HepG2 (cell line): ENCODE measurements around the gene RALBP1. TPM values are rescaled to one million over a fixed set of nuclear protein-coding genes. Genes with fewer than 3 reads are reported as not detected.
"Not testable (repeated sequence)": the region's sequence is repeated elsewhere in the genome, so short reads cannot be mapped to it uniquely, and the experiment has no call there.

Source experiments
- ATAC-seq: fragments of 200-7000 bp; cut with Tn5 transposase; 3 replicates; pipeline ENCODE4 v1.9.1; 2020; ENCODE audit warnings: mild to moderate bottlenecking, moderate library complexity
- BruUV-seq: library from RNA; stranded (reverse); fragments of 400-500 nt; replicated peaks from 2 replicates; lab custom pipeline; 2021; lab: Mats Ljungman, UMichigan
- CTCF ChIA-PET: fragments of 300-600 bp; formaldehyde crosslinking; extraction: SDS; loops from one replicate; lab custom pipeline; 2021; ENCODE audit warnings: low total read pairs, inconsistent platforms, low intra/inter-chr PET ratio; lab: Yijun Ruan, JAX
- POLR2A ChIA-PET: fragments of 350-600 bp; sonication (Branson Sonifier 250); formaldehyde crosslinking; loops from one replicate; lab custom pipeline; 2020; ENCODE audit warnings: antibody characterized with exemption, inconsistent platforms; lab: Yijun Ruan, JAX
- DNase-seq: peaks from one replicate; pipeline ENCODE4 v3.0.0-alpha.2; 2015; ENCODE audit warnings: low spot score
- FAIRE-seq: peaks from 3 replicates; lab custom pipeline; 2011; peaks lifted over from hg19 to GRCh38; lab: Jason Lieb, UNC
- H2AFZ ChIP-seq: one replicate; pipeline ENCODE4 v1.6.1; 2011; ENCODE audit warnings: low read length, inconsistent platforms
- H3K27ac ChIP-seq: fragments of 300-600 bp; 3 replicates; pipeline ENCODE4 v1.8.0; 2011; ENCODE audit warnings: mixed run types, mild to moderate bottlenecking, mixed read lengths, low read length, inconsistent platforms; ENCODE audit not compliant: insufficient read depth; ENCODE audit errors: extremely low read length
- H3K27me3 ChIP-seq, 2 experiments: fragments of 200-600 bp in 1 of 2; 2 replicates in 1 of 2; 3 replicates in 1 of 2; pipeline versions ENCODE4 v1.6.0 to v1.8.0; 2011; ENCODE audit warnings: low read length in 2 of 2, mild to moderate bottlenecking in 2 of 2, moderate library complexity in 2 of 2, inconsistent platforms in 1 of 2; ENCODE audit not compliant: insufficient read depth in 2 of 2, control insufficient read depth in 1 of 2
- H3K36me3 ChIP-seq, 2 experiments: fragments of 200-600 bp in 1 of 2; replicated peaks in 1 of 2; 2 replicates in 1 of 2; 3 replicates in 1 of 2; pipeline versions ENCODE4 v1.5.1 to v1.8.0; 2011; ENCODE audit warnings: low read length in 2 of 2, inconsistent platforms in 1 of 2; ENCODE audit not compliant: insufficient read depth in 2 of 2, control insufficient read depth in 1 of 2
- H3K4me1 ChIP-seq: 2 replicates; pipeline ENCODE4 v1.5.1; 2012; ENCODE audit warnings: low read length, inconsistent platforms; ENCODE audit not compliant: insufficient read depth
- H3K4me2 ChIP-seq: 2 replicates; pipeline ENCODE4 v1.6.0; 2011; ENCODE audit warnings: low read depth, low read length, inconsistent platforms
- H3K4me3 ChIP-seq, 3 experiments: fragments of 200-600 bp in 1 of 3; sonication (generic), shearing (Covaris generic) in 1 of 3; replicated peaks in 1 of 3; 2 replicates each; pipeline ENCODE4 v1.5.1; 2011 to 2016; ENCODE audit warnings: low read length in 3 of 3, inconsistent platforms in 2 of 3, low read depth in 2 of 3, mild to moderate bottlenecking in 2 of 3, control low read depth in 1 of 3, mixed read lengths in 1 of 3; ENCODE audit not compliant: insufficient read depth in 1 of 3
- H3K79me2 ChIP-seq: one replicate; pipeline ENCODE4 v1.6.1; 2011; ENCODE audit warnings: low read length, inconsistent platforms; ENCODE audit not compliant: insufficient read depth
- H3K9ac ChIP-seq: 2 replicates; pipeline ENCODE4 v1.6.0; 2011; ENCODE audit warnings: mild to moderate bottlenecking, low read depth, low read length, inconsistent platforms; ENCODE audit not compliant: insufficient read depth
- H3K9me3 ChIP-seq: 2 replicates; pipeline ENCODE4 v1.5.1; 2012; ENCODE audit warnings: mild to moderate bottlenecking, low read length
- H4K20me1 ChIP-seq: 2 replicates; pipeline ENCODE4 v1.6.0; 2011; ENCODE audit warnings: inconsistent platforms, mild to moderate bottlenecking, low read length, moderate library complexity; ENCODE audit not compliant: insufficient read depth
- BCL6 ChIP-seq: IDR thresholded peaks from 2 replicates; pipeline ENCODE4 v1.6.1; 2016; ENCODE audit warnings: missing genetic modification reagents, missing compliant biosample characterization
- KMT2B ChIP-seq: IDR thresholded peaks from 2 replicates; pipeline ENCODE4 v1.6.1; 2016; ENCODE audit warnings: missing genetic modification reagents, missing compliant biosample characterization
- SMAD9 ChIP-seq: sonication (generic); formaldehyde crosslinking; IDR thresholded peaks from 2 replicates; pipeline ENCODE4 v1.5.1; 2020; ENCODE audit warnings: mild to moderate bottlenecking, missing genetic modification reagents
- SP1 ChIP-seq, 2 experiments: fragments of 450-650 bp in 1 of 2; sonication (generic) in 1 of 2; formaldehyde crosslinking in 1 of 2; IDR thresholded peaks; 2 replicates each; pipeline versions ENCODE4 v1.4.0 to v1.6.1; 2016 to 2020; ENCODE audit warnings: missing genetic modification reagents in 1 of 2
- ZFAT ChIP-seq: sonication (generic); formaldehyde crosslinking; conservative IDR thresholded peaks from 2 replicates; pipeline ENCODE4 v1.8.1; 2023; ENCODE audit warnings: missing genetic modification reagents, inconsistent platforms
- WGBS: methylation state at CpG from one replicate; pipeline ENCODE4 v1.1.6; 2017; ENCODE audit warnings: low lambda C conversion rate; 5-methylcytosine and 5-hydroxymethylcytosine counted together
- in situ Hi-C: cut with HindIII; loops from 2 replicates; pipeline ENCODE4 v1.10.0; 2017; ENCODE audit warnings: low pct_unique_long_range_greater_than_20kb; ENCODE audit not compliant: extremely low pct_ligation_motif_present
- intact Hi-C: fragments of 100-400 bp; cut with micrococcal nuclease; formaldehyde crosslinking; loops from one replicate; pipeline ENCODE4 v1.10.0; 2022; ENCODE audit not compliant: unreplicated experiment
- polyA plus RNA-seq, 8 experiments: library from polyadenylated mRNA; depleted of rRNA in 3 of 8; stranded (reverse) in 7 of 8; unstranded in 1 of 8; fragments of >200 nt; fragmentation: Illumina TruSeq in 4 of 8; extraction: Trizol in 4 of 8; gene quantifications; 2 replicates each; pipeline versions ENCODE4 v1.2.1 to v1.2.3, GENCODE V29; 2011 to 2016; ENCODE audit warnings: low read depth in 4 of 8, missing spikeins in 1 of 8, mixed read lengths in 1 of 8; ENCODE audit not compliant: insufficient read depth in 1 of 8
- total RNA-seq, 5 experiments: library from RNA; depleted of rRNA; stranded (reverse); fragments of >200 nt; fragmentation: Illumina TruSeq; extraction: Trizol; gene quantifications; 2 replicates each; pipeline ENCODE4 v1.2.3, GENCODE V29; 2016; ENCODE audit warnings: low read depth in 1 of 5
- TF ChIP-seq, protein P1 (sequence below): sonication (generic); formaldehyde crosslinking; IDR thresholded peaks from 2 replicates; pipeline ENCODE4 v1.4.0; 2020; ENCODE audit warnings: mild to moderate bottlenecking, missing genetic modification reagents
- TF ChIP-seq, protein P2 (sequence below): IDR thresholded peaks from 2 replicates; pipeline ENCODE4 v1.6.1; 2016; ENCODE audit warnings: low read depth, missing genetic modification reagents, missing compliant biosample characterization
- TF ChIP-seq, protein P3 (sequence below): sonication (generic); formaldehyde crosslinking; IDR thresholded peaks from 2 replicates; pipeline ENCODE4 v1.4.0; 2020; ENCODE audit warnings: missing genetic modification reagents, borderline replicate concordance
- TF ChIP-seq, protein P4 (sequence below): sonication (generic); formaldehyde crosslinking; IDR thresholded peaks from 2 replicates; pipeline ENCODE4 v1.4.0; 2020; ENCODE audit warnings: missing genetic modification reagents

RALBP1 gene
- total and polyA plus RNA-seq, 2 of the 13 experiments (the other 11 are each of a cell fraction or from before 2014, with no cell fraction given) = 24.5 to 33.1 TPM

DNA sequence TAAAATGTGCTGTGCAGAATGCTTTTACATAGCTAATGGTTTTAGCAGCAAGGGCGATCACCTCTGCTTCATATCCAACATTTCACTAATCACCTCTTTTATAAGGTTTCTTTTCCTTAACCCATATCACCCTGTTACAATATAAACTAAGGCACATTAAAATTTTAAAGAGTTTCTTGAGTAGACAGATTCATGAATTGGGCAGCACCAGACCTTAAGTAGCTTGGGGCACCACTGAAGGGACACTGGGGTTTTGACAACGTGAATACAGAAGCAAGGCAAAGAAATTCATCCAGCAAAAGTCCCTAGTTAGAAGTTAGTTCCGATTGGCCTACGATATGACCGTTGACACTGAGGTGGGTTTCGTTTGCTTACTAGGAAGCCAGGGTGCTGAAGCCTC is 44.0 kb upstream of the RALBP1 start (continued):
- TF ChIP-seq, protein P1, sequence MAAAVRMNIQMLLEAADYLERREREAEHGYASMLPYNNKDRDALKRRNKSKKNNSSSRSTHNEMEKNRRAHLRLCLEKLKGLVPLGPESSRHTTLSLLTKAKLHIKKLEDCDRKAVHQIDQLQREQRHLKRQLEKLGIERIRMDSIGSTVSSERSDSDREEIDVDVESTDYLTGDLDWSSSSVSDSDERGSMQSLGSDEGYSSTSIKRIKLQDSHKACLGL (CRISPR knock-in tag) = no peak
- TF ChIP-seq SMAD9 (no peak), BCL6 (CRISPR knock-in tag) (no peak), SP1 (IDR thresholded peaks at IDR 0.05) (no peak), SP1 (CRISPR knock-in tag; IDR thresholded peaks at IDR 0.05) (no peak), KMT2B (CRISPR knock-in tag) (no peak), ZFAT (CRISPR knock-in tag) (no peak)
- TF ChIP-seq, protein P2, sequence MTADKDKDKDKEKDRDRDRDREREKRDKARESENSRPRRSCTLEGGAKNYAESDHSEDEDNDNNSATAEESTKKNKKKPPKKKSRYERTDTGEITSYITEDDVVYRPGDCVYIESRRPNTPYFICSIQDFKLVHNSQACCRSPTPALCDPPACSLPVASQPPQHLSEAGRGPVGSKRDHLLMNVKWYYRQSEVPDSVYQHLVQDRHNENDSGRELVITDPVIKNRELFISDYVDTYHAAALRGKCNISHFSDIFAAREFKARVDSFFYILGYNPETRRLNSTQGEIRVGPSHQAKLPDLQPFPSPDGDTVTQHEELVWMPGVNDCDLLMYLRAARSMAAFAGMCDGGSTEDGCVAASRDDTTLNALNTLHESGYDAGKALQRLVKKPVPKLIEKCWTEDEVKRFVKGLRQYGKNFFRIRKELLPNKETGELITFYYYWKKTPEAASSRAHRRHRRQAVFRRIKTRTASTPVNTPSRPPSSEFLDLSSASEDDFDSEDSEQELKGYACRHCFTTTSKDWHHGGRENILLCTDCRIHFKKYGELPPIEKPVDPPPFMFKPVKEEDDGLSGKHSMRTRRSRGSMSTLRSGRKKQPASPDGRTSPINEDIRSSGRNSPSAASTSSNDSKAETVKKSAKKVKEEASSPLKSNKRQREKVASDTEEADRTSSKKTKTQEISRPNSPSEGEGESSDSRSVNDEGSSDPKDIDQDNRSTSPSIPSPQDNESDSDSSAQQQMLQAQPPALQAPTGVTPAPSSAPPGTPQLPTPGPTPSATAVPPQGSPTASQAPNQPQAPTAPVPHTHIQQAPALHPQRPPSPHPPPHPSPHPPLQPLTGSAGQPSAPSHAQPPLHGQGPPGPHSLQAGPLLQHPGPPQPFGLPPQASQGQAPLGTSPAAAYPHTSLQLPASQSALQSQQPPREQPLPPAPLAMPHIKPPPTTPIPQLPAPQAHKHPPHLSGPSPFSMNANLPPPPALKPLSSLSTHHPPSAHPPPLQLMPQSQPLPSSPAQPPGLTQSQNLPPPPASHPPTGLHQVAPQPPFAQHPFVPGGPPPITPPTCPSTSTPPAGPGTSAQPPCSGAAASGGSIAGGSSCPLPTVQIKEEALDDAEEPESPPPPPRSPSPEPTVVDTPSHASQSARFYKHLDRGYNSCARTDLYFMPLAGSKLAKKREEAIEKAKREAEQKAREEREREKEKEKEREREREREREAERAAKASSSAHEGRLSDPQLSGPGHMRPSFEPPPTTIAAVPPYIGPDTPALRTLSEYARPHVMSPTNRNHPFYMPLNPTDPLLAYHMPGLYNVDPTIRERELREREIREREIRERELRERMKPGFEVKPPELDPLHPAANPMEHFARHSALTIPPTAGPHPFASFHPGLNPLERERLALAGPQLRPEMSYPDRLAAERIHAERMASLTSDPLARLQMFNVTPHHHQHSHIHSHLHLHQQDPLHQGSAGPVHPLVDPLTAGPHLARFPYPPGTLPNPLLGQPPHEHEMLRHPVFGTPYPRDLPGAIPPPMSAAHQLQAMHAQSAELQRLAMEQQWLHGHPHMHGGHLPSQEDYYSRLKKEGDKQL = no peak
- TF ChIP-seq, all 625 proteins: peak for 0

DNA sequence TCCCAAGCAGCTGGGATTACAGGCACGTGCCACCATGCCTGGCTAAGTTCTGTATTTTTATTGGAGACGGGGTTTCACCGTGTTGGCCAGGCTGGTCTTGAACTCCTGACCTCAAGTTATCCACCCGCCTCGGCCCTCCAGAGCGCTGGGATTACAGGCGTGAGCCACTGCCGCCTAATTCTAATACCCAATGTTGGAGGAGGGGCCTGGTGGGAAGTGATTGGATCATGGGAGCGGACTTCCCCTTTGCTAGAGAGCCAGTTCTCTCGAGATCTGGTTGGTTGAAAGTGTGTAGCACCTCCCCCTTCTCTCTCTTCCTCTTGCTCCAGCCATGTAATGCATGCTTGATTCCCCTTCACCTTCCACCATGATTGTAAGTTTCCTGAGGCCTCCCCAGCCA is 42.2 kb upstream of the RALBP1 start:
- H3K27me3 ChIP-seq, H3K79me2 ChIP-seq, intact Hi-C loops, H3K9me3 ChIP-seq, H3K4me3 ChIP-seq, BruUV-seq, ATAC-seq, DNase-seq, H3K36me3 ChIP-seq, H3K27ac ChIP-seq, CTCF ChIA-PET, FAIRE-seq, H3K4me1 ChIP-seq, in situ Hi-C loops, H3K9ac ChIP-seq, H3K4me2 ChIP-seq, POLR2A ChIA-PET, H4K20me1 ChIP-seq, H2AFZ ChIP-seq: not testable (repeated sequence)
- TF ChIP-seq, protein P3, sequence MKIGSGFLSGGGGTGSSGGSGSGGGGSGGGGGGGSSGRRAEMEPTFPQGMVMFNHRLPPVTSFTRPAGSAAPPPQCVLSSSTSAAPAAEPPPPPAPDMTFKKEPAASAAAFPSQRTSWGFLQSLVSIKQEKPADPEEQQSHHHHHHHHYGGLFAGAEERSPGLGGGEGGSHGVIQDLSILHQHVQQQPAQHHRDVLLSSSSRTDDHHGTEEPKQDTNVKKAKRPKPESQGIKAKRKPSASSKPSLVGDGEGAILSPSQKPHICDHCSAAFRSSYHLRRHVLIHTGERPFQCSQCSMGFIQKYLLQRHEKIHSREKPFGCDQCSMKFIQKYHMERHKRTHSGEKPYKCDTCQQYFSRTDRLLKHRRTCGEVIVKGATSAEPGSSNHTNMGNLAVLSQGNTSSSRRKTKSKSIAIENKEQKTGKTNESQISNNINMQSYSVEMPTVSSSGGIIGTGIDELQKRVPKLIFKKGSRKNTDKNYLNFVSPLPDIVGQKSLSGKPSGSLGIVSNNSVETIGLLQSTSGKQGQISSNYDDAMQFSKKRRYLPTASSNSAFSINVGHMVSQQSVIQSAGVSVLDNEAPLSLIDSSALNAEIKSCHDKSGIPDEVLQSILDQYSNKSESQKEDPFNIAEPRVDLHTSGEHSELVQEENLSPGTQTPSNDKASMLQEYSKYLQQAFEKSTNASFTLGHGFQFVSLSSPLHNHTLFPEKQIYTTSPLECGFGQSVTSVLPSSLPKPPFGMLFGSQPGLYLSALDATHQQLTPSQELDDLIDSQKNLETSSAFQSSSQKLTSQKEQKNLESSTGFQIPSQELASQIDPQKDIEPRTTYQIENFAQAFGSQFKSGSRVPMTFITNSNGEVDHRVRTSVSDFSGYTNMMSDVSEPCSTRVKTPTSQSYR = 0 out of 2 replicates have a peak, but pooled peaks have one; percentile 15
- TF ChIP-seq, protein P4, sequence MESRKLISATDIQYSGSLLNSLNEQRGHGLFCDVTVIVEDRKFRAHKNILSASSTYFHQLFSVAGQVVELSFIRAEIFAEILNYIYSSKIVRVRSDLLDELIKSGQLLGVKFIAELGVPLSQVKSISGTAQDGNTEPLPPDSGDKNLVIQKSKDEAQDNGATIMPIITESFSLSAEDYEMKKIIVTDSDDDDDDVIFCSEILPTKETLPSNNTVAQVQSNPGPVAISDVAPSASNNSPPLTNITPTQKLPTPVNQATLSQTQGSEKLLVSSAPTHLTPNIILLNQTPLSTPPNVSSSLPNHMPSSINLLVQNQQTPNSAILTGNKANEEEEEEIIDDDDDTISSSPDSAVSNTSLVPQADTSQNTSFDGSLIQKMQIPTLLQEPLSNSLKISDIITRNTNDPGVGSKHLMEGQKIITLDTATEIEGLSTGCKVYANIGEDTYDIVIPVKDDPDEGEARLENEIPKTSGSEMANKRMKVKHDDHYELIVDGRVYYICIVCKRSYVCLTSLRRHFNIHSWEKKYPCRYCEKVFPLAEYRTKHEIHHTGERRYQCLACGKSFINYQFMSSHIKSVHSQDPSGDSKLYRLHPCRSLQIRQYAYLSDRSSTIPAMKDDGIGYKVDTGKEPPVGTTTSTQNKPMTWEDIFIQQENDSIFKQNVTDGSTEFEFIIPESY (CRISPR knock-in tag) = 0 out of 2 replicates have a peak, but pooled peaks have one; percentile 22
- 76% methylated on average over 8 of the region's 10 CpGs for WGBS
